Measurements from ENCODE around the gene CDK11A.

The CDK11A gene

GRCh38 chr1:1672181-1672965 lies 51.8 kb downstream of the CDK11A start:
- TF ChIP-seq, protein P1, sequence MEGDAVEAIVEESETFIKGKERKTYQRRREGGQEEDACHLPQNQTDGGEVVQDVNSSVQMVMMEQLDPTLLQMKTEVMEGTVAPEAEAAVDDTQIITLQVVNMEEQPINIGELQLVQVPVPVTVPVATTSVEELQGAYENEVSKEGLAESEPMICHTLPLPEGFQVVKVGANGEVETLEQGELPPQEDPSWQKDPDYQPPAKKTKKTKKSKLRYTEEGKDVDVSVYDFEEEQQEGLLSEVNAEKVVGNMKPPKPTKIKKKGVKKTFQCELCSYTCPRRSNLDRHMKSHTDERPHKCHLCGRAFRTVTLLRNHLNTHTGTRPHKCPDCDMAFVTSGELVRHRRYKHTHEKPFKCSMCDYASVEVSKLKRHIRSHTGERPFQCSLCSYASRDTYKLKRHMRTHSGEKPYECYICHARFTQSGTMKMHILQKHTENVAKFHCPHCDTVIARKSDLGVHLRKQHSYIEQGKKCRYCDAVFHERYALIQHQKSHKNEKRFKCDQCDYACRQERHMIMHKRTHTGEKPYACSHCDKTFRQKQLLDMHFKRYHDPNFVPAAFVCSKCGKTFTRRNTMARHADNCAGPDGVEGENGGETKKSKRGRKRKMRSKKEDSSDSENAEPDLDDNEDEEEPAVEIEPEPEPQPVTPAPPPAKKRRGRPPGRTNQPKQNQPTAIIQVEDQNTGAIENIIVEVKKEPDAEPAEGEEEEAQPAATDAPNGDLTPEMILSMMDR (IDR thresholded peaks at IDR 0.05) = no peak
- Histone ChIP-seq H3K79me2 (no peaks in the 10 kb centered on the region), H3K4me2 (ENCODE audit: low read length) (no peak overlapping the region), H3K27ac (no peak overlapping the region), H3K36me3 (ENCODE audit: control insufficient read depth, insufficient read depth, low read length) (no peaks in the 10 kb centered on the region), H3K27me3 (ENCODE audit: control insufficient read depth, insufficient read depth, low read length) (no peaks in the 10 kb centered on the region), H3K4me3 (ENCODE audit: low read depth, low read length) (no peak overlapping the region), H3K9me3 (ENCODE audit: control insufficient read depth, low read length) (no peaks in the 10 kb centered on the region), H3K4me1 (no peaks in the 10 kb centered on the region), H2AFZ (no peak overlapping the region), H3K9ac (no peak overlapping the region)

DNA sequence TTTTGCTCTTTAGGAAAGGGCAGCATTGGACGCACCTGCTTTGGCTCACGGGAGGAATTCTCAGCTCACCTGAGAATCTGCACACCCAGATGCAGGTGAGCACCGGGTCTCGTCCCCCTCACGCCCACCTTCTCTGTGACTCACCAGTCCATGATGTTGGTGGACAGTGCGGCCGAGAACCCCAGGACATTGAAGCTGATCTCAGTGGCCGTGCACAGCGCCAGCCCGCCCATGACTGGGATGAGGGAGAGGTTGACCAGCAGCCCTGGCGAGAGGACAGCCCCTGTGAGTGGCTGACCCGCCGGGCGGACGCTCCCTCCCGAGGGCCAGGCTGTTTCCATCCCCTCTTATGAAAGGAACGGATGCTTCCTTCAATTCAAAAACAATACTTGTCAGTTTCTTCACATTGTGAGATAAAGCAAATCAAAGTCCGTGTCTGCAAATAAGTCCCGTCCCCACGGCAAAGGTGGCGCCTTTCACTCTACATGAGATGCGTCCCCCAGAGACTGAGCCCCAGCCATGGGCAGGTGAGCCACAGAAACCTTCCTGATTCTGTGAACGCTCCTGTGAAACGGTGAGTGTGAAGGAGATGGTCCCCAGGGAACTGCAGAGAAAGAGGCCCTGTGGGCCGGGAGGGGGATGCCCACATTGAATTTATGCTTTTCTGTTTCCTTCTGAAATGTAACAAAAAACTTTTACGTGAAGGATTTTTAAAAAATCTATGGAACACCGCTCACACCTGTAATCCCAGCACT lies 52.6 kb downstream of the CDK11A start:
- H2AFZ ChIP-seq = no peak overlapping the region
- no peak overlapping the region for H3K4me2 ChIP-seq (ENCODE audit: low read length)
- H3K79me2 ChIP-seq = no peaks in the 10 kb centered on the region
- no peaks in the 10 kb centered on the region for H3K36me3 ChIP-seq (ENCODE audit: control insufficient read depth, insufficient read depth, low read length)
- no peaks in the 10 kb centered on the region for H3K27me3 ChIP-seq (ENCODE audit: control insufficient read depth, insufficient read depth, low read length)
- TF ChIP-seq, protein P1 (IDR thresholded peaks at IDR 0.05) = no peak
- no peaks in the 10 kb centered on the region for H3K4me1 ChIP-seq
- H3K4me3 ChIP-seq (ENCODE audit: low read depth, low read length) = no peak overlapping the region
- H3K27ac ChIP-seq = no peak overlapping the region
- H3K9me3 ChIP-seq (ENCODE audit: control insufficient read depth, low read length) = no peaks in the 10 kb centered on the region
- no peak overlapping the region for H3K9ac ChIP-seq

- no peaks in the 10 kb centered on the region for H3K9me3 ChIP-seq (ENCODE audit: control insufficient read depth, low read length)
Observed at GRCh38 chr1:1670866-1671265, 53.3 kb downstream of the CDK11A start.

GRCh38 chr1:1669468-1670440 lies 54.4 kb downstream of the CDK11A start:
- Histone ChIP-seq H2AFZ (no peak overlapping the region), H3K36me3 (ENCODE audit: control insufficient read depth, insufficient read depth, low read length) (no peaks in the 10 kb centered on the region), H3K9me3 (ENCODE audit: control insufficient read depth, low read length) (no peaks in the 10 kb centered on the region), H3K27me3 (ENCODE audit: control insufficient read depth, insufficient read depth, low read length) (no peaks in the 10 kb centered on the region), H3K27ac (no peak overlapping the region), H3K79me2 (no peaks in the 10 kb centered on the region), H3K4me1 (no peaks in the 10 kb centered on the region), H3K9ac (no peak overlapping the region), H3K4me2 (ENCODE audit: low read length) (no peak overlapping the region), H3K4me3 (ENCODE audit: low read depth, low read length) (no peak overlapping the region)
- TF ChIP-seq, protein P1 (IDR thresholded peaks at IDR 0.05) = no peak

More at GRCh38 chr1:1670866-1671265, 53.3 kb downstream of the CDK11A start:
- Histone ChIP-seq H3K79me2 (no peaks in the 10 kb centered on the region), H3K4me3 (ENCODE audit: low read depth, low read length) (no peak overlapping the region), H3K27ac (no peak overlapping the region), H3K36me3 (ENCODE audit: control insufficient read depth, insufficient read depth, low read length) (no peaks in the 10 kb centered on the region), H2AFZ (no peak overlapping the region), H3K4me2 (ENCODE audit: low read length) (no peak overlapping the region), H3K4me1 (no peaks in the 10 kb centered on the region), H3K27me3 (ENCODE audit: control insufficient read depth, insufficient read depth, low read length) (no peaks in the 10 kb centered on the region), H3K9ac (no peak overlapping the region)
- TF ChIP-seq, protein P1 (IDR thresholded peaks at IDR 0.05) = no peak

Data from parathyroid adenoma (tissue), 2 donors.